NCI-H774 (cell line): ENCODE data around the gene OR10R2.

Source experiments
- DNase-seq: peaks from one replicate; lab custom pipeline; 2025; lab: John Stamatoyannopoulos, UW

The OR10R2 gene

DNA sequence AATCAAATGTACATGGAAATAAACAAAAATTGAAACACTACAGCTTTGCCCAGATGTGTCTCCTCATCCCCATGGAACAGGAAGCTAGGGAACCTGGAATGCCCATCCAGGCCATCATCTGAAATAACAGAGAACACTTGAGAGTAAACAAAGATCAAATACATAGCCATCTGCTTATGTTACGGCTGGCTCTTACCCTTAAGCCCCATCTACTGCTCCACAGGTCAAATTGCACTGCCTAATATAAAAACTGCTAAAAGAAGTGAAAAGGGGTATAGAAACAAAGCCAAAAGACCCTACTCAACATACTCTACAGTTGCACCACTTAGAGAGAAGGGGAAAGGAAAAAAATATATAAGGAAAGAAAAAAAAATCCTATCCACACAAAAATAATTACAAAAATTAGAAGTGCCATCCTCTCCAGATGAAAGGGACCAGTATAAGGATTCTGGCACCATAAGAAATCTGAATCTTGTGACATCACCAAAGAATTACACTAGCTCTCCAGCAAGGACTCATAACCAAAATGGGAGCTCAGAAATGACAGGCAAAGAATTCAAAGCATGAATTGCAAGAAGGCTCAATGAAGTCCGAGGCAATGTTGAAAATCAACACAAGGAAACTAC, 55.3 kb downstream of the OR10R2 start:
- no peak for DNase-seq
